Measurements from ENCODE around the gene TAMALIN. TPM values are rescaled to one million over a fixed set of nuclear protein-coding genes. Genes with fewer than 3 reads are reported as not detected.
A peak's percentile ranks its signal among the peaks of the same experiment; 100 is the strongest.

Gene TAMALIN
- total and polyA plus RNA-seq, 4 experiments from 2014 or later, result 1.2 to 31.7 (median 17.9) TPM

DNA sequence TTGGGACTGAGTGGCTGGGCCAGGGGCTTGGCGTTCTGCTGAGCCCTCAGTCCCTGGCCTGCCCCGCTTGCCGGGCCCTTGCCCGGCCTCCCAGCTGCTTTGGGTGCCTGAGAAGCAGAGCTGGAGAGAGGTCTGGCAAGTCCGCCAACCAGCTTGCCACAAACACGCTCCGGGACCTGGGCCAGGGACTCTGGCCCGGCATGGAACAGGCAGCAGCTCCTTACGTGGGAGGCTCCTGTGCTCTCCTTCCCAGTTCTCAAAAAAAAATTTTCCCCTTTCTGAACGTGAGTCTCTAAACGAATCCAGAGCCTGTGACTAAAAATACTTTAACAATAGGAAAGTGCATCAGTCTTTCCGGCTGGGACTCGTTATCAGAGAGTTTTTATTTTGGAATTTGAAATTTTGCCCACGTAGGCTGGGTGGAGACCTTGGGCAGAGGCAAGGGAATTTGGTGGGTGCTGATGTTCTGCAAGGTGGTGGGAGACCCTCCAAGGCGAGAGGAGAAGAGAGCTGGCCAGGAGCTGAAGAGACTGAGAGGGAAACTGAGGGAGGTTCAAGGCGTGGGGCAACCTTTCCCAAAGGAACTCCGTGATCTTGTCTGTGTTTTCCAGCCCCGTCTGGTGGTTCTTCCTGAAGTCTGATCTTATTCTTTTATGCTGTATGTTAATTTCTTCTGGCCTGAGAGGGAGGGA, 37.7 kb downstream of the TAMALIN start:
- POLR2A ChIA-PET (ENCODE audit: partially characterized antibody), result interaction anchor here (1.6 kb wide), 1 partner anchor 26 kb away, joined by 3 read pairs; the partner anchor contains the start of gene ATG101
- Mint-ChIP-seq H3K4me1 (peaks cover 11 to 34% (median 17%) of the 10 kb centered on the region in 4 donors), H3K4me3 (no peak overlapping the region), H3K9me3 (no peaks in the 10 kb centered on the region), H3K36me3 (no peaks in the 10 kb centered on the region), H3K27me3 (no peaks in the 10 kb centered on the region), H3K27ac (no peak overlapping the region)
- H3K4me3 ChIP-seq (ENCODE audit: low read length in 2 of 2), result no peak overlapping the region
- DNase-seq, result no peak
- no peaks in the 10 kb centered on the region for H3K9me3 ChIP-seq (ENCODE audit: control insufficient read depth in 1 of 2, low read length in 2 of 2)
- no peaks in the 10 kb centered on the region for H3K36me3 ChIP-seq (ENCODE audit: insufficient read depth, low read length)
- intact Hi-C loops (cut with micrococcal nuclease), result no loop called here
- H3K27ac ChIP-seq (ENCODE audit: low read depth, low read length), result no peak overlapping the region
- CTCF ChIA-PET (ENCODE audit: partially characterized antibody), result interaction anchor here (1.4 to 11.2 kb wide), 3 partner anchors 11 to 40 kb away, joined by 3 to 89 read pairs (median 5); no protein-coding TSS in a partner anchor
- peaks cover 16% of the 10 kb centered on the region for H3K4me1 ChIP-seq (ENCODE audit: insufficient read depth, low read length)
- H3K27me3 ChIP-seq (ENCODE audit: insufficient read depth, low read length), result no peaks in the 10 kb centered on the region

DNA sequence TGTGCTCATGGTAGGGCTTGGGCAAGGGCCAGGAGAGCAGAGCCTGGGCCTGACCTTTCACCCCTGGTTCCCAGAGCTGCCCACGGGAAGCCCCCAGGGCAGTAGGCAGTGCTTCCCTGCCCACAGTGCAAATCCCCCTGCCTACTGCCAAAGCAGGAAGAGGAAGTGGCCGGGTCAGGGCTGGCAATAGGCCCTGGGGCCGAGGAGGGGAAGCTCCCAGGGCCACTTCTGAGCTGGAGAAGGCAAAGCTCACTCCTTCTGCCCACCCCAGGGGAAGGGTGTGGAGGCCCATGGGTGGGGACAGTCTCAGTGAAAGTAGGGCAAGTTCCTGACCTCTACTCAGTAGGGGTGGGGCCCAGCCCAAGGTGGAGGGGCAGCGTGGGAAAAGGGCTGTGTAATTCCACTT, 39.1 kb downstream of the TAMALIN start:
- POLR2A ChIA-PET (ENCODE audit: partially characterized antibody), result no interaction called here
- H3K27ac ChIP-seq (ENCODE audit: low read depth, low read length), result no peak overlapping the region
- Mint-ChIP-seq H3K36me3 (no peaks in the 10 kb centered on the region), H3K27ac (no peak overlapping the region), H3K27me3 (no peaks in the 10 kb centered on the region), H3K9me3 (no peaks in the 10 kb centered on the region), H3K4me3 (no peak overlapping the region), H3K4me1 (peaks cover 16 to 36% (median 26%) of the 10 kb centered on the region in 4 donors)
- no peaks in the 10 kb centered on the region for H3K36me3 ChIP-seq (ENCODE audit: insufficient read depth, low read length)
- CTCF ChIA-PET (ENCODE audit: partially characterized antibody), result interaction anchor here (1.3 to 11.2 kb wide), 2 partner anchors 21 to 23 kb away, joined by 3 to 89 read pairs; no protein-coding TSS in a partner anchor
- intact Hi-C loops (cut with micrococcal nuclease), result no loop called here
- no peaks in the 10 kb centered on the region for H3K27me3 ChIP-seq (ENCODE audit: insufficient read depth, low read length)
- H3K4me1 ChIP-seq (ENCODE audit: insufficient read depth, low read length), result peaks cover 28% of the 10 kb centered on the region
- H3K9me3 ChIP-seq (ENCODE audit: control insufficient read depth in 1 of 2, low read length in 2 of 2), result no peaks in the 10 kb centered on the region
- H3K4me3 ChIP-seq (ENCODE audit: low read length in 2 of 2), result no peak overlapping the region
- DNase-seq, result no peak

DNA sequence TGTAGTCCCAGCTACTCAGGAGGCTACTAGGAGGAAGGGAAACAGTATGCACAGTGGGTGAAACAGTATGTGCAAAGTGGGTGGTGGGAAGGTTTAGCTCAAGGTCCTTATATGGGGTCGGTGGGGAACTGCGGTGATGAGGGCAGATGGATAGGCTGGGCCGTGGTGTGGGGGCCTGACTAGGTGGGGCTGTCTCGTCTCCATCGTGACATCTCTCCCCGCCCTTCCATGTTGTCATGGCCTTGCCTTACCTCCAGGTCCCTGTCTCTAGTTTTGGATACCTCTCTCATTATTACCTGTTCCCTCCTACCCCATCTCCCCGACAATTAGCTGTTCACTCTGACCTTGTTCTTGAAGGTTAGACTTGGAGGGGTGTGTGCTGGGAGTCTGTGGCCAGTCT, 40.1 kb downstream of the TAMALIN start:
- H3K36me3 Mint-ChIP-seq, result peaks cover 0 to 4% of the 10 kb centered on the region in 2 donors
- peak overlapping the region in 3 of 7 donors; percentile 7 to 29 (median 24) for H3K27ac Mint-ChIP-seq
- H3K27ac ChIP-seq (ENCODE audit: low read depth, low read length), result no peak overlapping the region
- no peaks in the 10 kb centered on the region for H3K27me3 ChIP-seq (ENCODE audit: insufficient read depth, low read length)
- no peak overlapping the region for H3K4me3 Mint-ChIP-seq
- no peaks in the 10 kb centered on the region for H3K27me3 Mint-ChIP-seq
- H3K9me3 Mint-ChIP-seq, result peaks cover 0 to 2% (median 0%) of the 10 kb centered on the region in 8 donors
- DNase-seq, result no peak
- POLR2A ChIA-PET (ENCODE audit: partially characterized antibody), result interaction anchor here (2.6 kb wide), 1 partner anchor 13 kb away, joined by 10 read pairs; no protein-coding TSS in a partner anchor
- H3K4me1 ChIP-seq (ENCODE audit: insufficient read depth, low read length), result peaks cover 33% of the 10 kb centered on the region
- H3K36me3 ChIP-seq (ENCODE audit: insufficient read depth, low read length), result no peaks in the 10 kb centered on the region
- CTCF ChIA-PET (ENCODE audit: partially characterized antibody), result interaction anchor here (0.9 to 1.9 kb wide), 4 partner anchors 22 to 66 kb away, joined by 3 to 7 read pairs (median 3); partner anchors contain the start of gene ATG101
- H3K4me3 ChIP-seq (ENCODE audit: low read length in 2 of 2), result no peak overlapping the region
- intact Hi-C loops (cut with micrococcal nuclease), result no loop called here
- H3K4me1 Mint-ChIP-seq, result peaks cover 18 to 41% (median 26%) of the 10 kb centered on the region in 4 donors
- H3K9me3 ChIP-seq (ENCODE audit: control insufficient read depth in 1 of 2, low read length in 2 of 2), result no peaks in the 10 kb centered on the region

GRCh38 chr12:52049286-52049685, 42.5 kb downstream of the TAMALIN start:
- H3K27me3 Mint-ChIP-seq, result no peaks in the 10 kb centered on the region
- H3K27ac Mint-ChIP-seq, result peak overlapping the region; percentile 89 to 100 (median 98)
- intact Hi-C loops (cut with micrococcal nuclease), result no loop called here
- H3K4me1 Mint-ChIP-seq, result peaks cover 18 to 46% (median 32%) of the 10 kb centered on the region in 4 donors
- H3K4me3 Mint-ChIP-seq, result peak overlapping the region; percentile 63 to 96 (median 80)
- CTCF ChIA-PET (ENCODE audit: partially characterized antibody), result interaction anchor here (2.0 kb wide), 1 partner anchor 24 kb away, joined by 11 read pairs; no protein-coding TSS in a partner anchor
- no peak for DNase-seq
- H3K36me3 Mint-ChIP-seq, result peaks cover 0 to 7% of the 10 kb centered on the region in 2 donors
- H3K36me3 ChIP-seq (ENCODE audit: insufficient read depth, low read length), result no peaks in the 10 kb centered on the region
- H3K27me3 ChIP-seq (ENCODE audit: insufficient read depth, low read length), result no peaks in the 10 kb centered on the region
- POLR2A ChIA-PET (ENCODE audit: partially characterized antibody), result no interaction called here
- H3K9me3 Mint-ChIP-seq, result peaks cover 0 to 2% (median 0%) of the 10 kb centered on the region in 8 donors
- no peak overlapping the region for H3K27ac ChIP-seq (ENCODE audit: low read depth, low read length)
- H3K4me1 ChIP-seq (ENCODE audit: insufficient read depth, low read length), result peaks cover 37% of the 10 kb centered on the region
- no peaks in the 10 kb centered on the region for H3K9me3 ChIP-seq (ENCODE audit: control insufficient read depth in 1 of 2, low read length in 2 of 2)
- no peak overlapping the region for H3K4me3 ChIP-seq (ENCODE audit: low read length in 2 of 2)

- H3K4me3 Mint-ChIP-seq, result peak overlapping the region; percentile 63 to 96 (median 80)
- Histone ChIP-seq H3K27me3 (ENCODE audit: insufficient read depth, low read length) (no peaks in the 10 kb centered on the region), H3K36me3 (ENCODE audit: insufficient read depth, low read length) (no peaks in the 10 kb centered on the region), H3K27ac (ENCODE audit: low read depth, low read length) (peak overlapping the region; percentile 95), H3K4me3 (ENCODE audit: low read length in 2 of 2) (no peak overlapping the region), H3K4me1 (ENCODE audit: insufficient read depth, low read length) (peaks cover 37% of the 10 kb centered on the region), H3K9me3 (ENCODE audit: control insufficient read depth in 1 of 2, low read length in 2 of 2) (no peaks in the 10 kb centered on the region)
- intact Hi-C loops (cut with micrococcal nuclease), result no loop called here
- H3K27ac Mint-ChIP-seq, result peak overlapping the region; percentile 89 to 100 (median 98)
- H3K9me3 Mint-ChIP-seq, result peaks cover 0 to 2% (median 0%) of the 10 kb centered on the region in 8 donors
- ChIA-PET CTCF (ENCODE audit: partially characterized antibody) (no interaction called here), POLR2A (ENCODE audit: partially characterized antibody) (interaction anchor here (3.2 kb wide), 1 partner anchor 21 kb away, joined by 46 read pairs; the partner anchor contains the start of gene ATG101)
- H3K27me3 Mint-ChIP-seq, result no peaks in the 10 kb centered on the region
- DNase-seq, result no peak
- peaks cover 18 to 46% (median 32%) of the 10 kb centered on the region in 4 donors for H3K4me1 Mint-ChIP-seq
- peaks cover 0 to 7% of the 10 kb centered on the region in 2 donors for H3K36me3 Mint-ChIP-seq
These were observed 42.9 kb downstream of the TAMALIN start for GRCh38 chr12:52049688-52050087.

- Histone ChIP-seq H3K27ac (ENCODE audit: low read depth, low read length) (peak overlapping the region; percentile 95), H3K36me3 (ENCODE audit: insufficient read depth, low read length) (no peaks in the 10 kb centered on the region), H3K4me1 (ENCODE audit: insufficient read depth, low read length) (peaks cover 37% of the 10 kb centered on the region), H3K27me3 (ENCODE audit: insufficient read depth, low read length) (no peaks in the 10 kb centered on the region), H3K9me3 (ENCODE audit: control insufficient read depth in 1 of 2, low read length in 2 of 2) (no peaks in the 10 kb centered on the region), H3K4me3 (ENCODE audit: low read length in 2 of 2) (peak overlapping the region; percentile 84 to 86)
- Mint-ChIP-seq H3K9me3 (peaks cover 0 to 2% (median 0%) of the 10 kb centered on the region in 8 donors), H3K27me3 (no peaks in the 10 kb centered on the region), H3K4me1 (peaks cover 18 to 46% (median 32%) of the 10 kb centered on the region in 4 donors), H3K36me3 (peaks cover 0 to 7% of the 10 kb centered on the region in 2 donors), H3K27ac (peak overlapping the region; percentile 94 to 100 (median 98)), H3K4me3 (peak overlapping the region; percentile 72 to 96 (median 90))
- intact Hi-C loops (cut with micrococcal nuclease), result no loop called here
- POLR2A ChIA-PET (ENCODE audit: partially characterized antibody), result interaction anchor here (1.0 to 3.2 kb wide), 11 partner anchors 11 to 44 kb away, joined by 3 to 46 read pairs (median 12); partner anchors contain the start of genes ATG101 and TAMALIN
- peak in 2 of 5 donors; percentile 31 to 59 for DNase-seq
- CTCF ChIA-PET (ENCODE audit: partially characterized antibody), result interaction anchor here (1.5 to 2.4 kb wide), 6 partner anchors 17 to 27 kb away, joined by 5 to 25 read pairs (median 10); partner anchors contain the start of gene ATG101
These were observed 43.5 kb downstream of the TAMALIN start for GRCh38 chr12:52050116-52050757.
